Thyroid gland (tissue), 4 donors: Measurements from ENCODE around the gene CLCN3.

Experiments
- POLR2A ChIP-seq, 2 donors: fragments of 450-650 bp; IDR thresholded peaks; one replicate each; pipeline ENCODE4 v1.6.1; 2017; ENCODE audit warnings: antibody characterized with exemption in 2 of 2, mild to moderate bottlenecking in 2 of 2, moderate library complexity in 1 of 2
- TF ChIP-seq, protein P1 (sequence below), 6 experiments: fragments of 200-600 bp in 3 of 6; fragments of 450-650 bp in 3 of 6; sonication (generic) in 3 of 6; IDR thresholded peaks; one replicate each; pipeline ENCODE4 v1.5.1; 2016 to 2019; ENCODE audit warnings: antibody characterized with exemption in 6 of 6, mild to moderate bottlenecking in 2 of 6, inconsistent platforms in 1 of 6, moderate library complexity in 1 of 6

DNA sequence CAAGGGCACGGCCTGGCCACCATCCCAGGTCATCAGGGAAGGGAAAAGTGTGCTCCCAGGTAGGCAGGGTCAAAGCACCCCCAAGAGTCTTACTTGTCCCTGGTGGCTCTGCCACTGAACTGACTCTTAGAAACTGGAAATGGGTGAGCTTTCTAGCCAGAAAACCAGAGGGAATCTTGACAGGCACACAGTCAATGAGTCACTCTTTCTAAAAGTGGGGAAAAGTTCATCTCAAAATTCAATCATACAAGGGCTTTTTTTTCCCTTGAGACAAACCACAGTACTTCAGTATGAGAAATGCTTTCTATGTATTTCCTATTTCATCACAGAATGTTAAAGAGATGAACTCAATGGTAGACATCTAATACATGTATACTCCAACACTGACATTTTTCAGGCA is 124.9 kb downstream of the CLCN3 start:
- no peak for TF ChIP-seq POLR2A (IDR thresholded peaks at IDR 0.05)
- TF ChIP-seq, protein P1, sequence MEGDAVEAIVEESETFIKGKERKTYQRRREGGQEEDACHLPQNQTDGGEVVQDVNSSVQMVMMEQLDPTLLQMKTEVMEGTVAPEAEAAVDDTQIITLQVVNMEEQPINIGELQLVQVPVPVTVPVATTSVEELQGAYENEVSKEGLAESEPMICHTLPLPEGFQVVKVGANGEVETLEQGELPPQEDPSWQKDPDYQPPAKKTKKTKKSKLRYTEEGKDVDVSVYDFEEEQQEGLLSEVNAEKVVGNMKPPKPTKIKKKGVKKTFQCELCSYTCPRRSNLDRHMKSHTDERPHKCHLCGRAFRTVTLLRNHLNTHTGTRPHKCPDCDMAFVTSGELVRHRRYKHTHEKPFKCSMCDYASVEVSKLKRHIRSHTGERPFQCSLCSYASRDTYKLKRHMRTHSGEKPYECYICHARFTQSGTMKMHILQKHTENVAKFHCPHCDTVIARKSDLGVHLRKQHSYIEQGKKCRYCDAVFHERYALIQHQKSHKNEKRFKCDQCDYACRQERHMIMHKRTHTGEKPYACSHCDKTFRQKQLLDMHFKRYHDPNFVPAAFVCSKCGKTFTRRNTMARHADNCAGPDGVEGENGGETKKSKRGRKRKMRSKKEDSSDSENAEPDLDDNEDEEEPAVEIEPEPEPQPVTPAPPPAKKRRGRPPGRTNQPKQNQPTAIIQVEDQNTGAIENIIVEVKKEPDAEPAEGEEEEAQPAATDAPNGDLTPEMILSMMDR (IDR thresholded peaks at IDR 0.05) = no peak
